Activated CD8-positive, alpha-beta memory T cell treated with anti-CD3 and anti-CD28 coated beads for 4 hours (primary cell): ENCODE measurements around the gene DTHD1.

Source experiments
- DNase-seq, 2 donors: peaks; one replicate each; pipeline ENCODE4 v3.0.0-alpha.2; 2020; ENCODE audit warnings: low read depth in 2 of 2

Gene DTHD1

DNA sequence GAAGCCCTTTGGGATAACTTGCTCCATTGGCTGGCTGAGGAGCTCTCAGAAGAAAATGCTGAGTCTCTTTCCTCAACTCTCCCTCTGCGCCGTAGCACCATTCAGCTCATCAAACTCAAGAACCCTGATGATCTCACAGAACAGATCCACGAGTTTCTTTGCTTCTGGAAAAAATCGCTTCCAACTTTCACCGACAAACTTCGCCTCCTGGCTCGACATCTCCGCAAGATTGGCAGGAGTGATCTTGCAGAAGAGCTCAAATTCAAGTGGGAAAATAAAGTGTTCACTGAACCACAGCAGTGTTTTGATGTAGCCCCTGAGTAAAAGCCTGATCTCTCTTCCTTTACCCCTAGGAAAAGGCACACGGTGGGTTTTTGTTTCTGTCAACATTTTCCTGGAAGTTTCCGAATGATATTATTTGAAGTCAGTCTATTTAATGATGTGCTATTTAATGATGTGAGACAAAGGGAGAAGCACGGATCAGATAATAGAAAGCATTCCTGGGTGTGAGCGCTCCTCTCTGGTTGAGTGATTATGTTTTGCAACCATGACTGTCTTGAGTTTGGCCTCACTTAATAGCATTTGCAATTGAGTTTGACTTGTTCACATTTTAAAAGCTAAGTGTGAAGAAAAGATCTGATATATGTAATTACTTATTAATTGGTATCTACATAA, 62.2 kb downstream of the DTHD1 start:
- no peak for DNase-seq

DNA sequence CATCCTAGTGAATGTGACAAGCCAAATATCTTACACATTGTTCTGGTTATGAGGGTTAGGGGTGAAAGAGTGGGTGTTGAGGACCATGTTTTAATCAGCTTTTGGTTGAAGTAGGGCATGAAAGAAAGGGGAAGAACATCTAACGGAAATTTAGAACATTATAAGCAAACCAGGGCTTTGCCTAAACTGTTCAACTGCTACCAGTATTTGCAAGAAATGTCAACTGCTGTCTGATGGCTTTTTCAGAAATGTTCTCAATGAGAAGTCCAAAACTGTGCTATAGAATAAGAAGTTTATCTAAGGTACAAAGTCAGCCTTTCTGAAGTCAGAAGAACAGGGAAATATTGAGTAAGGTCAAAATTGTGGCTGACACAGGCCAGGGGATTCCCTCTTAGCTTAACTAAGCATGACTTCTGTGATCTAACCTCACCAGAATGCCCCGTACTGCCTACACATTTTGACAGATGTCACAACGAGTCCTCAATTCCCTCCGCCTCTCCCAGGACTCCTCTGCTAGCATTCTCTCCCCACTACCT, 67.1 kb downstream of the DTHD1 start:
- no peak for DNase-seq

DNA sequence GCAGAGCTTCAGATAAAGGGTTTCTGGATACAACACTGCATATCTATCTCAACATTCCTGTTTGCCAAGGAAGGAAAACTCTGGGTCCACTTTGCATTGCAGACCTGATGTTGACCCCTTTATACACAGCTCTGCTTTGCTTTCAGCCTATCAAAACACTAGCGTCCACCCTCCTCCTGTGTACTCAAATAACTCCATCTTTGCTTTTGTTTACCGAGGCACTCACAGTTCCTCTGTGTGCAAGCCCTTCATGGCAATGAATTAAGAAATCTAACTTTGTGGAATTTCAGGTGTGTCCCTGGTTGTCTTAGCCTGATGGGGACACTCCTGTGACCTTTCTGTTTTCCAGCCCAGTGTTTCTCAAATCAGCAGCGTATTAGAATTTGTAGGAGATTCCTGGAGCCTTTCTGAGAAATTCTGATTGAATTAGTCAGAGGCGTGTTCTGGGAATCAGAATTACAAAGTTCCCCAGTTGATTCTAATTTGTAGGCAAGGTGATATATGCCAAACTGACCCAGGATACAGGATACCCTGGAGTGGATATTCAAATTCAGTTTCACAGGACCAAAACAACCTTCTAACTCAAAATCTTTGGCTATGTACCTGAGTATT, 68.6 kb downstream of the DTHD1 start:
- no peak for DNase-seq

DNA sequence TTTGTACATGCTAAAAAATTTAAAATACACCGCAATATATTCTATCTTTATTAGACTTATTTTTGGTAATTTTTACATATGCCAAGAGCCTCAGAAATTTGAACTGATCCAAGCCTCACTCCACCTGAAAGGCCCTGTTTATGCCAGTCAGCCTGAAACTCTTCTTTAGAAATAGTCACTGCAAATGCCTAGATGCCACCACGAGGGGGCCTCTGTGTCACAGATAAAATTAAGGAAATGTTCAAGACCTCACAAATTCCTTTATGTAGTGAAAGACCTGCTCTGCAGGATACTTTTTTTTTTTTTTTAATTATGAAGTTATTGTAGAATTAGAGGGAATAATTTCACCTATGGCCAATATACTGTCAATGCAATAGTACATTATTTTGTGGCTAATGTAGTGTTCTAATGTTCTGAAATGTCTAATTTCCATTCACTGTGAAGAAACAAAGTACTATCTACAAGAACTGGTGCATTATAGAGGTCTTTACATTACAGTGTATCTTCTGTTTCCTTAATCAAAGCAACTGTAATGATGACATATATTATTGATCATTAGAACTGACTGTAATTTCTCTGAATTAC, 69.8 kb downstream of the DTHD1 start:
- peak; percentile 58 to 60 for DNase-seq

DNA sequence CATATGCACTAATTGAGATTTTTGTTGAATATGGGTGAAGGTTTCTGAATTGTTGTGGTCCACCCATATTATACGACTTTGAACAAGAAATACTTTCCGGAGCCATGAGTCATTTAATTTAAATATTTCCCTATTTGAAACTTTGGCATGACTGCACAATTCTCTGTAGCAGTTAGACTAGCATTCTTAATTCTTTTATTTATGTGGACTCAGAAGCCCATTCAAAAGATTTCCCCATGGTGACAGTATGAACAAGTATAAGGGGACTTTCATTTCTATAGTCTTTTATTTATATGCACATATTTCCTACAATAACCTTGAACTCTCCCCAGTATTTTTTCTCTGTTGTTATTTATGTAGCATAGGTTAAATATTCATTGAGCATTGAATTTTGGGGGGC, 72.6 kb downstream of the DTHD1 start:
- DNase-seq = no peak

DNA sequence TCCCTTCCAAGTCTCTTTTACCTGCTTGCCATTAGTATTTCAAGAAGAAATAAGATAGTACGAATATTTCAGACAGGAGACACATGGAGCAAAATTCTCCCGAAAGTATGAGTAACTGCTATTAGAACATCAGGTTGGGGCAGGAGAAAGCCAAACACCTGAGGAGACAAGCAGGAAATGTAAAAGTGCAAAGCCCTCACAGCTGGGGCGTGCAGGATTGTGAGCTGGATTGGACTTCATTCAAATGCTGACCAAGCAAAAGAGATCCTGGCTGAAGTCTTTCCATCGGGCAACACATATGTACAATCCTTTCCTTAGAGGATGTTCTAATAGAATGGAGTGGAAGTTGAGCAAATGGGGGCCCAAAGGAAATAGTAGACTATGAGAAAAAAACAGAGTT, 76.8 kb downstream of the DTHD1 start:
- no peak for DNase-seq

DNA sequence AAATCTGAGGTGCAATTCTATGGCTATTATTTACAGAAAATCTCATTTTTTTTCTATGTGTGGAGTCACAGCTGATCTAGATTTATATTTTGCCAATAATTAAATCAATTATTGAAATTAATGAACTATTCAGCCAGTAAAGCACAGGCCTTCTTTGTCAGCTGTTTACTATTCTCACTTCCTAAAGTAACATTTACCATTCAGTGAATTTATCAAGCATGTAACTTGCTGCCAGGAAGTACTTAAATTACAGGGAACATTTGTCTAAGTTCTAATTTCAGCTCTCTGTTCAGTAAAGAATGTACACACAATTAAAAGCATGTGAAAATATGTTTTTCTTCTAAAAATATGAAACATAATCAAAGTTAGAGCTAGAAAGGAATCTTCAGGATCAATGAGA, 79.3 kb downstream of the DTHD1 start:
- DNase-seq = no peak

DNA sequence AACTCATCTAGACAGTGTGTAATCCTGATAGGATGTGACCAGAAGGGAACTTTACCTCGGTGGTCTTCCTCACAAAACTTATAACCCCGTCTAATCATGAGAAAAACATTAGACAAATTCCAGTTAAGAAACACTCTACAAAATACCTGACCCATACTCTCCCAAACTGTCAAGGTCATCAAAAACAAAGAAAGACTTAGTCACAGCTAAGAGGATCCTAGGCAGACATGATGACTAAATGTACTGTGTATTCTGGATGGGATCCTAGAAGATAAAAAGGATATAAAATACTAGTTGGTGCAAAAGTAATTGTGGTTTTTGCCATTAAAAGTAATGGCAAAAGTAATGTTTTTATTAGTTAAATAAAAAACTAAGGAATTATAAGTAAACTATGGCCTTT, 81.6 kb downstream of the DTHD1 start:
- no peak for DNase-seq

DNA sequence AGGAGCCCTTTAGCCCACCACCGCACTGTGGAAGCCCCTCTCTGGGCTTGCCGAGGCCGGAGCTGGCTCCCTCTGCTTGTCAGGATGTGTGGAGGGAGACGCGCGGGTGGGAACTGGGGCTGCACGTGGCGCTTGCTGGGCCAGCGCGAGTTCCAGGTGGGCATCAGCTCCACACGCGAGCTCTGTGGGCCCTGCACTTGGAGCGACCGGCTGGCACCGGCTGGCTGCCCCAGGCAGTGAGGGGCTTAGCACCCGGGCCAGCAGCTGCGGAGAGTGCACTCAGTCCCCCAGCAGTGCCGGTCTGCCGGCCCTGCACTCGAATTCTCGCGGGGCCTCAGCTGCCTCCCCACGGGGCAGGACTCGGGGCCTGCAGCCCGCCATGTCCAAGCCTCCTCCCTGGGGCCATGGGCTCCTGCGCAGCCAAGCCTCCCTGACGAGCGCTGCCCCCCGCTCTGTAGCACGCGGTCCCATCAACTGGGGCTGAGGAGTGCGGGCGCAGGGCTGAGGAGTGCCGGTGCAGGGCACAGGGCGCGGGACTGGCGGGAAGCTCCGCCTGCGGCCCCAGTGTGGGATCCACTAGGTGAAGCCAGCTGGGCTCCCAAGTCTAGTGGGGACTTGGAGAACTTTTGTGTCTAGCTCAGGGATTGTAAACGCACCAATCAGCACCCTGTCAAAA, 93.6 kb downstream of the DTHD1 start:
- DNase-seq = no peak

DNA sequence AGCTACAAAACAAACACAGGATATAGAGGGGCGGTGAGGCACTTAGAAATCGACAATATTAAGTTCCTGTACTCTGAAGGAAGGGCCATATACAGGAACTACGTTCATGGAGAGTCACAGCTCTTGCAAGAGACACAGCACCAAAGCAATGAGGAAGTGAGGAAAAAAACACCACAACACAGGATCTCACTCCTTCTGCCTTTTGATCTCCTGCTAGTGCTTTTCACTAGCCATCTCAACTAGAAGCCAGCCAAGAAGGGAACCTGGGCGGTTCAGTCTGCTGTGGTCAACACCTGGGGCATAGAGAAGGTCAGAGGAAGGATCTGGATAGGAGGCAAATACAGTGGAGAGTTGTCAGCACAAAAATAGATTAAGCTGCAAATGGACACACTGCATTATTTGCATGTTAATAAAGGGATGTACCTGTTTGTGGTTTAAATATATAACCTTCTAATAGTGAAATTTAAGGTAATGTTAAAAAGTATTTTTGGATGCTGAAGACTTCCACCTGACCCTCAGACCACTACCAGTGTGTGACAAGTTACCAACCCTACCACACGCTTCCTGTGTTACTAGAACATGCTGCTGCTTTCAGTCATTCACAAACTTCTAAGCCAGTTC, 104.6 kb downstream of the DTHD1 start:
- DNase-seq = peak in 1 of 2 donors; percentile 25

DNA sequence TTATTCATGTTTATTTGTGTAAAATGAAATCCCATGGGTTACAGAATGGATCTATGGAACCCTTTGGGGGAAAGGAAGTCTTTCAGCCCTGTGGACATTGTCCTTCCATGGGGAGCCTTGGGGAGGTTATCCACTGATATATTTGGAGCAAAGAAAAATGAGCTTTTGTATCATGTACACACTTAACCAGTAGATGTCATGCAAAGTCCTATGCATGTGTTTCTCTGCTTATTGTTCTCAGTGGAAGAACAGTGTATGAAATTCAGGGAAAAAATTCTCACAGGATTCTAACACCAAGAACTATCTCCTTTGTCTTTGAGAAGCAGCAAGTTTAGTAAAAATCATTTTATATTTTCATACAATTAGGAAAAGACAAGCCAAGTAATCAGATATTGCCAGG, 105.3 kb downstream of the DTHD1 start:
- no peak for DNase-seq

DNA sequence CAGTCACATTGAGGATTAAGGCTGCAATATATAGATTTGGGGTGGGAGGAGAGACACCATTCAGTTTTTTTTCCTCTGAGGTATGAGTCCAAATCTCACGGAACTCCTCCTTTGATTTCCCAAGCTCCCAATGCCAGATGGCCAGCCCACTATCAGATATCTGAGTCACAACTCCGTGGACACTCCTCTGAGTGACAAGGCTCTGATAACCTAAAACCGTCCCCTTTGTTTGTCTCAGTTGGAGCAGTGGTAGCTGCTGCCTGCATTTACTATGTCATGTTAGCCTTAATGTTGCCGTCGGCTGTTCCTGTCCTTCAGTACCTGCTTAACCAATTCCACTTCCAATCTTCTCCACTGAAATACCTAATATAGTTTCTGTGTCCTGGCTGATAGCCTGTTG, 107.3 kb downstream of the DTHD1 start:
- no peak for DNase-seq

DNA sequence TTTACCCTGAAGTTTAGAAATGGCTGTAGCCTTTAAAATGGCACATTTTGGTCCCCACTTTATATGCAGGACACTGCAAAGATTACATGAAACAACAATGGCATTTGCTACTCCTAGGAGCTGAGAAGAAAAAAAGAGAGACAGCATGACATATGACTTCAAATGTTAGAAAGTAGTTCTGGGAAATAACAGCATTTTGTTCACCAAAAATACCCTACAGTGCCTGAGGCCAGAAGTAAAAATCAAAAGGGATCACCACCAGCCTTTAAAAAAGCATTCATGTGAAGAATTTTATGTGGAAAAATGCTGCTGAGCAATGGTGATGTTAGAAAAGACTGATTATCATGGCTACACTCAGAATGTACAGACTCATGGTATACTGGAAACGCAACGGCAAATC, 110.0 kb downstream of the DTHD1 start:
- DNase-seq = no peak

DNA sequence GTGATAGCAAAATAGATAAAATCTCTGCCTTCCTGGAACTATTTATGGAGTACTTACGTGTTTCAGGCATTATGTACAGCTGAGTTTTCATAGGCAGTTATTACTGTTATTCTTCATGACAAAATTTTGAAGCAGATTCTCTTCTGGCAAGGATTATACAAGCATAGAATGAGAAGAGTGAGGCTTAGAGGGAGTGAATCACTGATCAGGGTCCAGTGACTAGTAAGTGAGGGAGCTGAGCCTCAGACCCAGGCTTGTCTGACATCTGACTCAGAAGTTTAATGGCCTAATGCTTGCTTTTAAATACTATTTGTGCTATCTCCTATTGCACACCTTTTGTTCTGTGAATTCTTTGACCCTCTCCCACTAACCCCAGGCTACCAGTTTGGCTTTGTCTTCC, 110.6 kb downstream of the DTHD1 start:
- DNase-seq = no peak

DNA sequence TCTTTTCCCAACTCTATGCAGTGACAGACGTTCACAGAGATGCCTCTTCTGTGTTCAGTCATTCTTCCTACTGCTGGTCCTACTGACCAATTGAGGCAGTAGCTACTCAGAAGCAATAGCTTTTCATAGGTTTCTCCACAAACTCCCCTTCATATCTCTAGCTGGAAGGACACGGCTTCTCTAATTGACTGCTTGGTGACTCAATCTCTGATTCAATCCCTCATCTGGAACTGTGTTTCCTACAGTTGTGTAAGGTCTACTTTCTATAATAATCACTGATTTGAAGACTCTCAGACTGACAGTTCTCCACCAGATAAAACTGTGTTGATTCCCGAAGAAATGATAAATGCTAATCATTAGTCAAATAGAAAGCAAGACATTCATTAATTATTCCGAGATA, 111.5 kb downstream of the DTHD1 start:
- no peak for DNase-seq
